H1 (cell line): ENCODE results near the gene GPR162. TPM values are rescaled to one million over a fixed set of nuclear protein-coding genes. Genes with fewer than 3 reads are reported as not detected.

Experiments used
- CTCF ChIA-PET: fragments of 300-600 bp; sonication (Branson Sonifier 250); formaldehyde crosslinking; loops from one replicate; lab custom pipeline; 2021; ENCODE audit not compliant: partially characterized antibody; lab: Charles Lee
- POLR2A ChIA-PET: fragments of 300-600 bp; sonication (Branson Sonifier 250); formaldehyde crosslinking; loops from one replicate; lab custom pipeline; 2021; ENCODE audit warnings: inconsistent platforms; ENCODE audit not compliant: partially characterized antibody; lab: Charles Lee
- DNase-seq, 2 experiments: peaks; one replicate each; pipeline versions ENCODE4 v3.0.0 to v3.0.0-alpha.2; 2010 to 2022; ENCODE audit warnings: low spot score in 2 of 2, low read depth in 1 of 2, mixed read lengths in 1 of 2
- FAIRE-seq: peaks from 2 replicates; lab custom pipeline; 2011; peaks lifted over from hg19 to GRCh38; lab: Jason Lieb, UNC
- H2AFZ ChIP-seq: 2 replicates; pipeline ENCODE4 v1.8.1; 2012; ENCODE audit warnings: low read length, inconsistent platforms
- H2AK5ac ChIP-seq: 2 replicates; pipeline ENCODE4 v1.6.1; 2013; ENCODE audit warnings: low read depth, low read length
- H2BK120ac ChIP-seq: replicated peaks from 2 replicates; pipeline ENCODE3; 2013; ENCODE audit warnings: low read depth, low read length, inconsistent platforms
- H2BK12ac ChIP-seq: 2 replicates; pipeline ENCODE4 v1.6.1; 2013; ENCODE audit warnings: low read depth, low read length
- H2BK15ac ChIP-seq: 2 replicates; pipeline ENCODE4 v1.6.1; 2013; ENCODE audit warnings: low read length
- H2BK20ac ChIP-seq: 2 replicates; pipeline ENCODE4 v1.6.1; 2013; ENCODE audit warnings: low read length
- H2BK5ac ChIP-seq: 2 replicates; pipeline ENCODE4 v1.6.1; 2013; ENCODE audit warnings: low read depth, low read length
- H3K14ac ChIP-seq: 2 replicates; pipeline ENCODE4 v1.6.1; 2013; ENCODE audit warnings: inconsistent platforms; ENCODE audit not compliant: insufficient read length
- H3K18ac ChIP-seq: 2 replicates; pipeline ENCODE4 v1.6.1; 2013; ENCODE audit warnings: low read length; ENCODE audit errors: extremely low read depth
- H3K23ac ChIP-seq: 2 replicates; pipeline ENCODE4 v1.6.1; 2013; ENCODE audit warnings: inconsistent platforms; ENCODE audit not compliant: insufficient read length
- H3K23me2 ChIP-seq: 2 replicates; pipeline ENCODE4 v1.6.1; 2013; ENCODE audit warnings: low read depth, low read length
- H3K27ac ChIP-seq: 2 replicates; pipeline ENCODE4 v1.6.1; 2011; ENCODE audit warnings: low read depth, low read length, inconsistent platforms
- H3K27me3 ChIP-seq, 4 experiments: replicated peaks in 1 of 4; 1 replicate in 1 of 4; 2 replicates in 3 of 4; pipeline versions ENCODE4 v1.6.1 to v1.8.1; 2011 to 2013; ENCODE audit warnings: low read length in 3 of 4, mild to moderate bottlenecking in 3 of 4, inconsistent platforms in 2 of 4, mixed read lengths in 2 of 4, moderate library complexity in 1 of 4; ENCODE audit not compliant: control insufficient read depth in 3 of 4, insufficient read depth in 3 of 4; ENCODE audit errors: extremely low read depth in 1 of 4
- H3K36me3 ChIP-seq, 4 experiments: 2 replicates each; pipeline versions ENCODE4 v1.6.1 to v1.8.1; 2011 to 2013; ENCODE audit warnings: mild to moderate bottlenecking in 4 of 4, low read length in 3 of 4, moderate library complexity in 2 of 4, control low read depth in 1 of 4, inconsistent platforms in 1 of 4; ENCODE audit not compliant: insufficient read depth in 4 of 4, control insufficient read depth in 2 of 4
- H3K4ac ChIP-seq: replicated peaks from 2 replicates; pipeline ENCODE3; 2013; ENCODE audit warnings: low read length, low read depth, mixed read lengths, inconsistent platforms; ENCODE audit not compliant: insufficient read length
- H3K4me1 ChIP-seq, 4 experiments: replicated peaks in 1 of 4; 1 replicate in 1 of 4; 2 replicates in 3 of 4; pipeline versions ENCODE4 v1.6.1 to v1.8.1; 2011 to 2013; ENCODE audit warnings: low read length in 3 of 4, inconsistent platforms in 2 of 4, mixed read lengths in 1 of 4; ENCODE audit not compliant: insufficient read depth in 4 of 4, control insufficient read depth in 3 of 4
- H3K4me2 ChIP-seq, 2 experiments: 2 replicates each; pipeline versions ENCODE4 v1.6.1 to v1.8.1; 2011 to 2013; ENCODE audit warnings: low read depth in 2 of 2, low read length in 2 of 2, control low read depth in 1 of 2, inconsistent platforms in 1 of 2, mild to moderate bottlenecking in 1 of 2; ENCODE audit not compliant: insufficient read depth in 1 of 2
- H3K4me3 ChIP-seq, 4 experiments: fragments of 200-600, 300-600 bp in 1 of 4; sonication (generic), shearing (Covaris generic), sonication (Bioruptor Twin) in 1 of 4; 2 replicates each; pipeline versions ENCODE4 v1.5.1 to v1.8.1; 2011 to 2016; ENCODE audit warnings: low read length in 4 of 4, low read depth in 3 of 4, control low read depth in 2 of 4, inconsistent platforms in 2 of 4, mild to moderate bottlenecking in 2 of 4, mixed read lengths in 1 of 4, moderate library complexity in 1 of 4; ENCODE audit not compliant: insufficient read depth in 2 of 4; ENCODE audit errors: extremely low read depth in 1 of 4
- H3K56ac ChIP-seq: replicated peaks from 2 replicates; pipeline ENCODE3; 2013; ENCODE audit warnings: low read depth, mild to moderate bottlenecking, mixed read lengths, low read length, inconsistent platforms; ENCODE audit not compliant: insufficient read length
- H3K79me1 ChIP-seq: 2 replicates; pipeline ENCODE4 v1.6.1; 2013; ENCODE audit warnings: low read depth, low read length, control low read depth
- H3K79me2 ChIP-seq, 2 experiments: 2 replicates each; pipeline versions ENCODE4 v1.6.1 to v1.8.1; 2012 to 2013; ENCODE audit warnings: low read length in 2 of 2, mild to moderate bottlenecking in 2 of 2, inconsistent platforms in 1 of 2; ENCODE audit not compliant: insufficient read depth in 2 of 2, control insufficient read depth in 1 of 2
- H3K9ac ChIP-seq, 4 experiments: replicated peaks in 1 of 4; 1 replicate in 1 of 4; 2 replicates in 3 of 4; pipeline versions ENCODE4 v1.6.1 to v1.8.1; 2011 to 2013; ENCODE audit warnings: low read depth in 3 of 4, low read length in 3 of 4, control low read depth in 2 of 4, mild to moderate bottlenecking in 2 of 4, moderate library complexity in 2 of 4, inconsistent platforms in 1 of 4; ENCODE audit errors: extremely low read depth in 1 of 4
- H3K9me3 ChIP-seq, 2 experiments: 2 replicates each; pipeline versions ENCODE4 v1.6.1 to v1.8.1; 2012 to 2013; ENCODE audit warnings: mild to moderate bottlenecking in 2 of 2, moderate library complexity in 2 of 2, control low read depth in 1 of 2, inconsistent platforms in 1 of 2, low read depth in 1 of 2, low read length in 1 of 2, mixed read lengths in 1 of 2; ENCODE audit not compliant: insufficient read depth in 2 of 2
- H4K20me1 ChIP-seq, 2 experiments: replicated peaks in 1 of 2; 2 replicates each; pipeline versions ENCODE3 to v1.8.1; 2011 to 2013; ENCODE audit warnings: inconsistent platforms in 2 of 2, low read length in 2 of 2, mild to moderate bottlenecking in 1 of 2; ENCODE audit not compliant: insufficient read depth in 2 of 2, control insufficient read depth in 1 of 2
- H4K5ac ChIP-seq: 2 replicates; pipeline ENCODE4 v1.6.1; 2013; ENCODE audit warnings: low read length, low read depth, mixed read lengths, inconsistent platforms; ENCODE audit not compliant: insufficient read length
- H4K8ac ChIP-seq: 2 replicates; pipeline ENCODE4 v1.8.0; 2013; ENCODE audit warnings: mild to moderate bottlenecking, moderate library complexity, low read length, inconsistent platforms; ENCODE audit not compliant: insufficient read depth; ENCODE audit errors: extremely low read depth
- H4K91ac ChIP-seq: replicated peaks from 2 replicates; pipeline ENCODE3; 2013; ENCODE audit warnings: low read length, mixed read lengths, inconsistent platforms; ENCODE audit not compliant: insufficient read length
- BACH1 ChIP-seq: IDR thresholded peaks from 2 replicates; pipeline ENCODE4 v1.6.1; 2012; ENCODE audit warnings: low read length, improper control_type of control experiment
- CBX5 ChIP-seq: fragments of 300-800, 300-1000 bp; sonication (generic); IDR thresholded peaks from 2 replicates; pipeline ENCODE4 v1.7.1; 2016; ENCODE audit warnings: antibody characterized with exemption, low read length, low read depth
- EP300 ChIP-seq, 2 experiments: IDR thresholded peaks; 1 replicate in 1 of 2; 2 replicates in 1 of 2; pipeline ENCODE4 v1.6.1; 2011 to 2012; ENCODE audit warnings: low read depth in 2 of 2, low read length in 2 of 2, mild to moderate bottlenecking in 2 of 2, borderline replicate concordance in 1 of 2, inconsistent platforms in 1 of 2, moderate library complexity in 1 of 2
- GABPA ChIP-seq: IDR thresholded peaks from 2 replicates; pipeline ENCODE4 v1.6.1; 2011; ENCODE audit warnings: mild to moderate bottlenecking, low read length, moderate library complexity, borderline replicate concordance; ENCODE audit not compliant: insufficient read depth
- JUND ChIP-seq: IDR thresholded peaks from 2 replicates; pipeline ENCODE4 v1.6.1; 2011; ENCODE audit warnings: mild to moderate bottlenecking, improper control_type of control experiment, low read length
- MAFK ChIP-seq: IDR thresholded peaks from 2 replicates; pipeline ENCODE4 v1.6.1; 2012; ENCODE audit warnings: low read depth, mild to moderate bottlenecking, improper control_type of control experiment, low read length
- RNF2 ChIP-seq: fragments of 200-900, 300-1000 bp; sonication (generic); IDR thresholded peaks from 2 replicates; pipeline ENCODE4 v1.7.1; 2016; ENCODE audit warnings: borderline replicate concordance, low read depth, mild to moderate bottlenecking, antibody characterized with exemption, low read length; ENCODE audit not compliant: poor library complexity, severe bottlenecking; ENCODE audit errors: missing control alignments
- SP1 ChIP-seq: IDR thresholded peaks from 2 replicates; pipeline ENCODE4 v1.6.1; 2011; ENCODE audit warnings: low read depth, low read length
- WGBS, 2 experiments: shearing (Covaris generic) in 1 of 2; methylation state at CpG; one replicate each; pipeline versions ENCODE4 v1.1.6 to v1.1.7; 2013 to 2015; ENCODE audit warnings: low lambda C conversion rate in 2 of 2, mixed read lengths in 2 of 2, inconsistent platforms in 1 of 2, low coverage in 1 of 2, missing lambda C conversion rate in 1 of 2; ENCODE audit not compliant: insufficient replicate concordance in 2 of 2, insufficient coverage in 1 of 2, insufficient read length in 1 of 2; ENCODE audit errors: extremely low coverage in 1 of 2, missing lambda C conversion rate in 1 of 2; 5-methylcytosine and 5-hydroxymethylcytosine counted together
- polyA plus RNA-seq, 7 experiments: library from polyadenylated mRNA; depleted of rRNA in 3 of 7; stranded (reverse) in 5 of 7; unstranded in 2 of 7; fragments of >200 nt in 5 of 7; fragments of 200-250 nt in 2 of 7; gene quantifications; 1 replicate in 5 of 7; 2 replicates in 1 of 7; 4 replicates in 1 of 7; pipeline versions ENCODE4 v1.2.1 to v1.2.3, GENCODE V29; 2011 to 2013; ENCODE audit warnings: missing spikeins in 2 of 7, mixed read lengths in 2 of 7
- total RNA-seq: library from RNA; stranded (reverse); fragmentation: NEBNext Ultra II Directional; extraction: Animal tissue kit (Norgen Biotek cat#: 25700); gene quantifications from 2 replicates; pipeline ENCODE4 v1.2.1, GENCODE V29; 2021
- TF ChIP-seq, protein P1 (sequence below): IDR thresholded peaks from 2 replicates; pipeline ENCODE4 v1.6.1; 2012; ENCODE audit warnings: low read length, inconsistent platforms
- TF ChIP-seq, protein P2 (sequence below): IDR thresholded peaks from 2 replicates; pipeline ENCODE4 v1.6.1; 2011; ENCODE audit warnings: low read length, improper control_type of control experiment

Gene GPR162
- total and polyA plus RNA-seq, 2 of the 8 experiments (the other 6 are each of a cell fraction or from before 2014, with no cell fraction given) = 7.3 to 8.8 TPM

GRCh38 chr12:6795088-6795487, 26.5 kb upstream of the GPR162 start:
- Histone ChIP-seq H4K5ac (no peak overlapping the region), H3K18ac (no peak overlapping the region), H2BK120ac (no peak overlapping the region), H3K9ac (no peak overlapping the region), H3K9me3 (no peaks in the 10 kb centered on the region), H2AFZ (no peak overlapping the region), H3K4me2 (no peak overlapping the region), H2BK12ac (no peak overlapping the region), H3K27ac (no peak overlapping the region), H4K8ac (no peak overlapping the region), H3K56ac (no peak overlapping the region), H2AK5ac (no peak overlapping the region), H3K4me3 (no peak overlapping the region), H4K91ac (no peak overlapping the region), H2BK5ac (no peak overlapping the region), H3K79me1 (no peaks in the 10 kb centered on the region), H3K23ac (no peak overlapping the region), H3K14ac (no peak overlapping the region), H3K23me2 (no peaks in the 10 kb centered on the region), H3K27me3 (0 out of 7 replicates have a peak, but pooled peaks cover 0 to 3% (median 0%) of the 10 kb centered on the region in 4 experiments), H3K79me2 (no peaks in the 10 kb centered on the region), H2BK20ac (no peak overlapping the region), H3K4me1 (peaks cover 0 to 3% (median 0%) of the 10 kb centered on the region in 4 experiments; a peak in 3 of 7 replicates), H3K36me3 (no peaks in the 10 kb centered on the region), H2BK15ac (no peak overlapping the region), H4K20me1 (no peaks in the 10 kb centered on the region), H3K4ac (no peak overlapping the region)
- ChIA-PET POLR2A (interaction anchor here (1.4 kb wide), 1 partner anchor 26 kb away, joined by 5 read pairs; the partner anchor contains the start of gene GPR162), CTCF (interaction anchor here (1.1 to 5.5 kb wide), 5 partner anchors 13 to 41 kb away, joined by 4 to 32 read pairs (median 7); partner anchors contain the start of gene MLF2)
- DNase-seq = no peak
- 95% methylated on average over 2 of the region's 2 CpGs; no CpG with 5 or more reads in 1 of the 2 experiments for WGBS, 2 experiments
- no peak for FAIRE-seq
- TF ChIP-seq GABPA (no peak), MAFK (no peak), EP300 (IDR thresholded peaks at IDR 0.05; ENCODE audit: borderline replicate concordance in 1 of 2, low read depth in 2 of 2, low read length in 2 of 2) (no peak), JUND (no peak), RNF2 (no peak), SP1 (no peak), BACH1 (no peak), CBX5 (no peak)
- TF ChIP-seq, protein P1, sequence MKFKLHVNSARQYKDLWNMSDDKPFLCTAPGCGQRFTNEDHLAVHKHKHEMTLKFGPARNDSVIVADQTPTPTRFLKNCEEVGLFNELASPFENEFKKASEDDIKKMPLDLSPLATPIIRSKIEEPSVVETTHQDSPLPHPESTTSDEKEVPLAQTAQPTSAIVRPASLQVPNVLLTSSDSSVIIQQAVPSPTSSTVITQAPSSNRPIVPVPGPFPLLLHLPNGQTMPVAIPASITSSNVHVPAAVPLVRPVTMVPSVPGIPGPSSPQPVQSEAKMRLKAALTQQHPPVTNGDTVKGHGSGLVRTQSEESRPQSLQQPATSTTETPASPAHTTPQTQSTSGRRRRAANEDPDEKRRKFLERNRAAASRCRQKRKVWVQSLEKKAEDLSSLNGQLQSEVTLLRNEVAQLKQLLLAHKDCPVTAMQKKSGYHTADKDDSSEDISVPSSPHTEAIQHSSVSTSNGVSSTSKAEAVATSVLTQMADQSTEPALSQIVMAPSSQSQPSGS = no peak
- TF ChIP-seq, protein P2, sequence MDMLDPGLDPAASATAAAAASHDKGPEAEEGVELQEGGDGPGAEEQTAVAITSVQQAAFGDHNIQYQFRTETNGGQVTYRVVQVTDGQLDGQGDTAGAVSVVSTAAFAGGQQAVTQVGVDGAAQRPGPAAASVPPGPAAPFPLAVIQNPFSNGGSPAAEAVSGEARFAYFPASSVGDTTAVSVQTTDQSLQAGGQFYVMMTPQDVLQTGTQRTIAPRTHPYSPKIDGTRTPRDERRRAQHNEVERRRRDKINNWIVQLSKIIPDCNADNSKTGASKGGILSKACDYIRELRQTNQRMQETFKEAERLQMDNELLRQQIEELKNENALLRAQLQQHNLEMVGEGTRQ = no peak
